Astrocyte of the spinal cord (primary cell): ENCODE data around the gene FANCI.

Experiments used
- DNase-seq: peaks from one replicate; pipeline ENCODE4 v3.0.0; 2011; ENCODE audit warnings: low read depth, low spot score
- H3K4me3 ChIP-seq: 2 replicates; pipeline ENCODE4 v1.5.1; 2011; ENCODE audit warnings: low read depth, mild to moderate bottlenecking, low read length, moderate library complexity
- CTCF ChIP-seq: IDR thresholded peaks from 2 replicates; pipeline ENCODE4 v1.5.1; 2012; ENCODE audit warnings: low read depth, mild to moderate bottlenecking, low read length, inconsistent platforms
- in situ Hi-C: cut with HindIII; loops from 2 replicates; pipeline ENCODE4 v1.10.0; 2017; ENCODE audit warnings: low sequenced_read_pairs

The FANCI gene

GRCh38 chr15:89243691-89244573, at the start of gene FANCI:
TSS of gene FANCI (plus strand) at chr15:89243979. CDS start at chr15:89247648, 3,669 bp downstream.
- peak; percentile 46 for TF ChIP-seq CTCF
- in situ Hi-C loops, result no loop called here

DNA sequence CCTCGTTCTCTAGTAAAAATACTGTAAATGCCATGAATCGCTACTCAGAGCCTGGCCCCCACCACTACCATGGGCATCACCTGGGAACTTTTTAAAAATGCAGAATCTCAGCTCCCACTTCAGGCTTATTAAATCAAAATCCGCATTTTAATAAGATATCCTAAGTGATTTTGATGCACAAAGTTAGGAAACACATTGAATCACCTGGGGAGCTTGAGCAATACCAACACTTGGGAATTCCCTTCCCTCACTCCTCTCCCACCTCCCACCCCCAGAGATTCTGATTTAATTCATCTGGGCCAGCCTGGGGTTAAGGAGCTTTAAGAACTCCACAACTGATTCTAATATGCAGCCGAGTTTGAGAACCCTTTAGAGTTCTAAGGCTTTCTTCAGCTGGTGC, 49.2 kb upstream of the FANCI start:
- in situ Hi-C loops, result no loop called here
- no peak for TF ChIP-seq CTCF
- no peak overlapping the region for H3K4me3 ChIP-seq
- DNase-seq, result no peak

More at GRCh38 chr15:89243691-89244573, at the start of gene FANCI:
- peak within 1 kb of the TSS; percentile 70 for H3K4me3 ChIP-seq
- DNase-seq, result peak; percentile 94

DNA sequence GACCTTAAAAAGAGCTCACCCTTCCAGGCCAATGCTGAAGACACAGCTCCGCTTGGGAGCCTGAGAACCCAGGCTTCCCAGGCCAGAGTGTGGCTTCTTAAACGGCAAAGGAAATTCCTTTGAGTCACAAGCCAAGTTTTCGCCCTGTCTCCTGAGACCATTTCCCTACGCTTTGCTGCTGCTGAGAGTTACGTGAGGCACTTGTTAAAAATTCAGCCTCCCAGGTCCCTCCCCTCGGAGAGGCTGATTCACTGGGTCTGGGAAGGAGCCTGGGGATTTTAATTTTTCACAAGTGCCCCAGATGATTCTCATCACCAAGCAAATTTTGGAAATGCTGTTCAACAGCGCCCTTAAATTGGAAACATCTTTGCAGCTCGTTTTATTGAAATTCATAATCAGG, 47.9 kb upstream of the FANCI start:
- no peak for TF ChIP-seq CTCF
- in situ Hi-C loops, result no loop called here
- no peak overlapping the region for H3K4me3 ChIP-seq
- DNase-seq, result peak; percentile 54

DNA sequence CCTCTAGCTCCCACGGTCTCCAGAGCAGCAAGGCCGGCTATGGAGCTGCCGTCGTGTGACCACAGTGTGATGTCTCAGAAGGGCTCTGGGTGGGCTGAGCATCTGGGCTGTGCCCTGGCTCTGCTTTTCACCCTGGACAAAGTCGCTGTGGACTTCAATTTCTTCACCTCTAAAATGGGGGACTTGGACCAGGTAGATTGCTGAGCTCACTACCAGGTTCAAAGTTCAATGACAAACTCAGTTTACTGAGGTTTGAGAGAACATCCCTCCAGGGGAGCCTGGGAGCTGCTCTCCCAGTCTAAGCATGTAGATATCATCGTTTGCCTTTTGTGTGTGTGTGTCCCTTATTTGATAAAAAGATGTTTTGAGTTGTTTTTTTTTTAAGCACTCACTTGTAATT, 47.5 kb upstream of the FANCI start:
- no peak overlapping the region for H3K4me3 ChIP-seq
- no peak for DNase-seq
- in situ Hi-C loops, result no loop called here
- TF ChIP-seq CTCF, result no peak

GRCh38 chr15:89196994-89197393, 46.8 kb upstream of the FANCI start:
- TF ChIP-seq CTCF, result no peak

DNA sequence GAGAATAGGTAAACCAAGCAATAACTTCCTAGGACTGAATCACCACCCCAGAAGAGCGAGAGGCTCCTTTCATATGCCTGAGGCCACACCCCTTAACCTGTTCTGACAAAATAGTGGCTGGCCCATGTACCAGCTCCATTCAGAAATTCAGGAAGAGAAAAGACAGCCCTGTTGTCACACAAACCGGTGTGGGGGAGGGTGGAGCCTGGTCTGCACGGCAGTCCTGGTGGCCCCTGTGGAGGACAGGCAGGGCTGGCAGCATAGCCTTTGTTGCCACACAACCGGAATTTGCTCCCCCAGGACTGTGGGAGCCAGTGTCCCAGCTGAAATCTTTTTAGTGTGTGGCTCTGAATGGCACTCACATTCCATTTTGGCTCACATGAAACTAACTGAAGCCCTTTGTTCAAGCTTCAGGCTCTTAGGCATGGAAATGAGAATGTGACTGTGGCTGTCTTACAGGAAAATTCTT, 46.2 kb upstream of the FANCI start:
- DNase-seq, result no peak
- no peak overlapping the region for H3K4me3 ChIP-seq

More at GRCh38 chr15:89196994-89197393, 46.8 kb upstream of the FANCI start:
- H3K4me3 ChIP-seq, result no peak overlapping the region
- DNase-seq, result no peak
- in situ Hi-C loops, result no loop called here

More for the DNA sequence above, 46.2 kb upstream of the FANCI start:
- TF ChIP-seq CTCF, result no peak
- in situ Hi-C loops, result no loop called here
